Activated CD8-positive, alpha-beta T cell treated with anti-CD3 and anti-CD28 coated beads for 36 hours (primary cell): ENCODE data around the gene VSTM2L. TPM values are rescaled to one million over a fixed set of nuclear protein-coding genes. Genes with fewer than 3 reads are reported as not detected.

Experiments used
- ATAC-seq: fragments of 200-7000 bp; cut with Tn5 transposase; one replicate; pipeline ENCODE4 v1.10.0; 2021; ENCODE audit warnings: mild to moderate bottlenecking, moderate library complexity
- CTCF ChIA-PET: fragments of 350-600 bp; sonication (Branson Sonifier 250); formaldehyde crosslinking; loops from one replicate; lab custom pipeline; 2021; ENCODE audit warnings: antibody characterized with exemption; lab: Charles Lee
- POLR2A ChIA-PET: fragments of 350-600 bp; sonication (Branson Sonifier 250); formaldehyde crosslinking; loops from one replicate; lab custom pipeline; 2021; ENCODE audit warnings: antibody characterized with exemption; lab: Charles Lee
- DNase-seq: peaks from one replicate; pipeline ENCODE4 v3.0.0-alpha.2; 2020
- H3K27ac Mint-ChIP-seq: one replicate; pipeline ENCODE4 v1.8.0; 2021; ENCODE audit warnings: mild to moderate bottlenecking, mixed read lengths
- H3K27me3 Mint-ChIP-seq: one replicate; pipeline ENCODE4 v1.8.0; 2021; ENCODE audit warnings: mixed read lengths
- H3K36me3 Mint-ChIP-seq: one replicate; pipeline ENCODE4 v1.8.0; 2021; ENCODE audit warnings: low read depth, mixed read lengths
- H3K4me1 Mint-ChIP-seq: one replicate; pipeline ENCODE4 v1.8.0; 2021; ENCODE audit warnings: low read depth, mixed read lengths
- H3K4me3 Mint-ChIP-seq: one replicate; pipeline ENCODE4 v1.8.0; 2021; ENCODE audit warnings: mild to moderate bottlenecking, moderate library complexity, mixed read lengths
- H3K9me3 Mint-ChIP-seq: one replicate; pipeline ENCODE4 v1.8.0; 2021; ENCODE audit warnings: mixed read lengths
- CTCF ChIP-seq: fragments of 200-600 bp; IDR thresholded peaks from one replicate; pipeline ENCODE4 v1.8.0; 2022; ENCODE audit warnings: antibody characterized with exemption, mild to moderate bottlenecking
- intact Hi-C: fragments of 100-400 bp; cut with micrococcal nuclease; formaldehyde crosslinking; loops from one replicate; pipeline ENCODE4 v1.10.0; 2022
- total RNA-seq, 2 experiments: library from RNA; stranded (reverse); gene quantifications; one replicate each; pipeline ENCODE4 v1.2.3, GENCODE V29; 2021

VSTM2L gene
- total RNA-seq, 2 experiments from 2014 or later: not detected

DNA sequence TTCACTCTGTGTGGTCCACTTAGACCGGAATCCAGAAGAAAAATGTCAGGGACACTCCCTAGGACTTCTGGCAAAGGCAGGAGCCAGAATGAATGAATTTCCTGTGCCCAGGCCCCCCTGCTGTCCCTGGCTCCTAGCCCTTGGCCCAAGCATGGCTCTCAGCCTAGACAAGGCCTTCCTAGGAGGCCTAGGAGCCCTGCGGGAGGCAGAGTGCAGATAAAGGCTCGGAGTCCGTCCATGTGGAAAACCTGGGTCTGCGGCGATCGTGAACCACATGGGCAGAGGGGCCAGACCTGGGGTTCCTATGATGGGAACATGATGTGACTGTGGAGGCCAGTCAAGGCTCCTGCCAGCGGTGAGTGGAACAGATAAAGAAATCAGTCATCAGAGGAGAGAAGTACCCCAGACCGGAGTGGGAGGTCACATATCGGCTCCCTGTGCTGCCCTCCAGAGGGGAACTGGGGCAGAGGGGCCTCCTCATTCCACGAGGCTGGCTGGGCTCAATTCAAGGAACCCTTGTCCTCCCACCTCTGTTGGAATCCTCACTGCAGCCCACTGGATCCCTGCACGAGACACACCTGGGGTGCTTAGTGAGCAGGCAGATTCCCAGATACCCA is 5.9 kb upstream of the VSTM2L start:
- H3K27me3 Mint-ChIP-seq: peaks cover 22% of the 10 kb centered on the region
- no peaks in the 10 kb centered on the region for H3K36me3 Mint-ChIP-seq
- TF ChIP-seq CTCF: no peak
- ChIA-PET CTCF (no interaction called here), POLR2A (no interaction called here)
- ATAC-seq (no peak), DNase-seq (no peak)
- H3K27ac Mint-ChIP-seq: no peak overlapping the region
- H3K4me1 Mint-ChIP-seq: peaks cover under 1% of the 10 kb centered on the region
- intact Hi-C loops: loop anchor here (10.0 kb wide), 1 partner anchor 332 kb away; no protein-coding TSS in a partner anchor
- H3K9me3 Mint-ChIP-seq: no peaks in the 10 kb centered on the region
- no peak overlapping the region for H3K4me3 Mint-ChIP-seq

- DNase-seq (no peak), ATAC-seq (peak; percentile 84)
- Mint-ChIP-seq H3K27ac (no peak overlapping the region), H3K4me3 (no peak overlapping the region), H3K9me3 (no peaks in the 10 kb centered on the region), H3K36me3 (no peaks in the 10 kb centered on the region), H3K4me1 (peaks cover 4% of the 10 kb centered on the region), H3K27me3 (peaks cover 26% of the 10 kb centered on the region)
- ChIA-PET POLR2A (interaction anchor here (0.8 kb wide), 1 partner anchor 40 kb away, joined by 3 read pairs; no protein-coding TSS in a partner anchor), CTCF (interaction anchor here (1.8 kb wide), 1 partner anchor 94 kb away, joined by 5 read pairs; no protein-coding TSS in a partner anchor)
- intact Hi-C loops: loop anchor here (10.0 kb wide), 1 partner anchor 334 kb away; no protein-coding TSS in a partner anchor
- TF ChIP-seq CTCF: no peak
Observed at GRCh38 chr20:37898233-37899104, 4.5 kb upstream of the VSTM2L start.

GRCh38 chr20:37899105-37900045 is 3.6 kb upstream of the VSTM2L start:
- no peak for TF ChIP-seq CTCF
- Mint-ChIP-seq H3K4me1 (peaks cover 9% of the 10 kb centered on the region), H3K9me3 (no peaks in the 10 kb centered on the region), H3K36me3 (no peaks in the 10 kb centered on the region), H3K4me3 (no peak overlapping the region), H3K27me3 (peaks cover 32% of the 10 kb centered on the region), H3K27ac (no peak overlapping the region)
- ATAC-seq: no peak
- ChIA-PET CTCF (interaction anchor here (1.8 kb wide), 1 partner anchor 93 kb away, joined by 5 read pairs; no protein-coding TSS in a partner anchor), POLR2A (interaction anchor here (0.8 kb wide), 1 partner anchor 39 kb away, joined by 3 read pairs; no protein-coding TSS in a partner anchor)
- no peak for DNase-seq
- intact Hi-C loops: loop anchor here (10.0 kb wide), 1 partner anchor 335 kb away; no protein-coding TSS in a partner anchor

DNA sequence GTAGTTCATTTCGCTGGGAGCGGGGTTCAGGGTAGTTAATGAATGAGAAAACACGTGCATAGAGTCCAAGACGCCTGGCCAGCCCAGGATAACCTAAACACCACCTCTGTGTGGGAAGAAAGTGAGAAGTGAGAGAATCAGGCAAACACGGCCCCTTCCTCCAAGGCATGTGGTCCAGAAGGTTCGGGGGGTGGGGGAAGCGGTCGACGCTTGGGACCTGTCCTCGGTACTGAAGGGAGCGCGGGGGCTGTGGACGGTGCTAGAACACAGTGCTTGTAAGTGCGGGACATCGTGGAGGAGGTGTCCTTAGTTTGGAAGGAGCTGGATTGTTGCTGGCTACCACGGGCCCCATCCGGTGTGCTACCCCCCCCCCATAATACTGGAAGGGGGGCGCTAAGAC is 1.7 kb upstream of the VSTM2L start:
- Mint-ChIP-seq H3K4me1 (peaks cover 9% of the 10 kb centered on the region), H3K4me3 (no peak overlapping the region), H3K27ac (no peak overlapping the region), H3K9me3 (no peaks in the 10 kb centered on the region), H3K27me3 (peaks cover 46% of the 10 kb centered on the region), H3K36me3 (no peaks in the 10 kb centered on the region)
- POLR2A ChIA-PET: no interaction called here
- no peak for TF ChIP-seq CTCF
- CTCF ChIA-PET: no interaction called here
- ATAC-seq (no peak), DNase-seq (no peak)
- intact Hi-C loops: no loop called here
